Panc1 (cell line): ENCODE data around the gene EID3.

ENCODE experiments used
- CTCF ChIP-seq: fragments of 450-650 bp; IDR thresholded peaks from 2 replicates; pipeline ENCODE4 v1.5.1; 2017; ENCODE audit warnings: mild to moderate bottlenecking
- POLR2AphosphoS5 ChIP-seq: IDR thresholded peaks from 2 replicates; pipeline ENCODE4 v1.6.1; 2012; ENCODE audit warnings: mild to moderate bottlenecking, low read depth, low read length, moderate library complexity
- SIN3A ChIP-seq: IDR thresholded peaks from 2 replicates; pipeline ENCODE4 v1.6.1; 2012; ENCODE audit warnings: low read depth, mild to moderate bottlenecking, low read length, moderate library complexity, borderline replicate concordance; ENCODE audit not compliant: insufficient read depth
- TCF7L2 ChIP-seq: IDR thresholded peaks from 2 replicates; pipeline ENCODE4 v1.6.1; 2011; ENCODE audit warnings: mild to moderate bottlenecking, low read depth, low read length, inconsistent platforms
- TF ChIP-seq, protein P1 (sequence below), 2 experiments: IDR thresholded peaks; 2 replicates each; pipeline ENCODE4 v1.6.1; 2011 to 2012; ENCODE audit warnings: low read depth in 2 of 2, control low read depth in 1 of 2, low read length in 1 of 2, mild to moderate bottlenecking in 1 of 2, moderate library complexity in 1 of 2; ENCODE audit not compliant: insufficient read depth in 1 of 2

DNA sequence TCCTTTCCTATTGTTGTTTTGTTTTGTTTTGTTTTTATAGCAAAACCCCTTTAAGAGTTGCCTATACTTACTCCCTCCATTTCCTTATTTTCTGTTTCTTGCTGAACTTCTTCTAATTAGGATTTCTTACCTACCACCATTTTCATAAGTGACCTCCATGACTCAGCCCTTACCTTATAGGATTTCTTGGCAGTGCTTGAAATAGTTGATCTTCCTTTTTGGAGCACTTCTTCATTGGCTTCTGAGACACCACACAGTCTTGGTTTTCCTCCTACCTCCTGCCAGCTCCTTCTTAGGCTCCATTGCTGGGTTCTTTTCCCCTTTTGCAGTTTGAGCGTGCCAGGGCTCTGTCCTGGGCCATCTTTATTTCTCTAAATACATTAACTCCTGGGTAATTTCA is 23.4 kb upstream of the EID3 start:
- TF ChIP-seq POLR2AphosphoS5: no peak
- no peak for TF ChIP-seq CTCF
- no peak for TF ChIP-seq TCF7L2
- no peak for TF ChIP-seq SIN3A
- TF ChIP-seq, protein P1, sequence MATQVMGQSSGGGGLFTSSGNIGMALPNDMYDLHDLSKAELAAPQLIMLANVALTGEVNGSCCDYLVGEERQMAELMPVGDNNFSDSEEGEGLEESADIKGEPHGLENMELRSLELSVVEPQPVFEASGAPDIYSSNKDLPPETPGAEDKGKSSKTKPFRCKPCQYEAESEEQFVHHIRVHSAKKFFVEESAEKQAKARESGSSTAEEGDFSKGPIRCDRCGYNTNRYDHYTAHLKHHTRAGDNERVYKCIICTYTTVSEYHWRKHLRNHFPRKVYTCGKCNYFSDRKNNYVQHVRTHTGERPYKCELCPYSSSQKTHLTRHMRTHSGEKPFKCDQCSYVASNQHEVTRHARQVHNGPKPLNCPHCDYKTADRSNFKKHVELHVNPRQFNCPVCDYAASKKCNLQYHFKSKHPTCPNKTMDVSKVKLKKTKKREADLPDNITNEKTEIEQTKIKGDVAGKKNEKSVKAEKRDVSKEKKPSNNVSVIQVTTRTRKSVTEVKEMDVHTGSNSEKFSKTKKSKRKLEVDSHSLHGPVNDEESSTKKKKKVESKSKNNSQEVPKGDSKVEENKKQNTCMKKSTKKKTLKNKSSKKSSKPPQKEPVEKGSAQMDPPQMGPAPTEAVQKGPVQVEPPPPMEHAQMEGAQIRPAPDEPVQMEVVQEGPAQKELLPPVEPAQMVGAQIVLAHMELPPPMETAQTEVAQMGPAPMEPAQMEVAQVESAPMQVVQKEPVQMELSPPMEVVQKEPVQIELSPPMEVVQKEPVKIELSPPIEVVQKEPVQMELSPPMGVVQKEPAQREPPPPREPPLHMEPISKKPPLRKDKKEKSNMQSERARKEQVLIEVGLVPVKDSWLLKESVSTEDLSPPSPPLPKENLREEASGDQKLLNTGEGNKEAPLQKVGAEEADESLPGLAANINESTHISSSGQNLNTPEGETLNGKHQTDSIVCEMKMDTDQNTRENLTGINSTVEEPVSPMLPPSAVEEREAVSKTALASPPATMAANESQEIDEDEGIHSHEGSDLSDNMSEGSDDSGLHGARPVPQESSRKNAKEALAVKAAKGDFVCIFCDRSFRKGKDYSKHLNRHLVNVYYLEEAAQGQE (IDR thresholded peaks at IDR 0.05; ENCODE audit: insufficient read depth in 1 of 2, low read depth in 2 of 2, low read length in 1 of 2): no peak
